Measurements from ENCODE around the gene USP6.
"Not testable (repeated sequence)": the region's sequence is repeated elsewhere in the genome, so short reads cannot be mapped to it uniquely, and the experiment has no call there.

USP6 gene

GRCh38 chr17:5121186-5121841 is 5.5 kb downstream of the USP6 start:
- in situ Hi-C loops (cut with MboI; ENCODE audit: low sequenced_read_pairs) = no loop called here

- in situ Hi-C loops (cut with MboI; ENCODE audit: low sequenced_read_pairs) = not testable (repeated sequence)
Measured at GRCh38 chr17:5122056-5122455, 6.2 kb downstream of the USP6 start.

- in situ Hi-C loops (cut with MboI; ENCODE audit: low sequenced_read_pairs) = no loop called here
Measured at GRCh38 chr17:5122586-5123342, 6.9 kb downstream of the USP6 start.

GRCh38 chr17:5123343-5124124 is 7.7 kb downstream of the USP6 start:
- in situ Hi-C loops (cut with MboI; ENCODE audit: low sequenced_read_pairs) = no loop called here

GRCh38 chr17:5124125-5124760 is 8.4 kb downstream of the USP6 start:
- in situ Hi-C loops (cut with MboI; ENCODE audit: low sequenced_read_pairs) = not testable (repeated sequence)

- in situ Hi-C loops (cut with MboI; ENCODE audit: low sequenced_read_pairs) = not testable (repeated sequence)
Measured at GRCh38 chr17:5124896-5125295, 9.1 kb downstream of the USP6 start.

GRCh38 chr17:5126719-5127488 is 11.1 kb downstream of the USP6 start:
- in situ Hi-C loops (cut with MboI; ENCODE audit: low sequenced_read_pairs) = no loop called here

- in situ Hi-C loops (cut with MboI; ENCODE audit: low sequenced_read_pairs) = no loop called here
Measured at GRCh38 chr17:5127910-5128309, 12.1 kb downstream of the USP6 start.

- in situ Hi-C loops (cut with MboI; ENCODE audit: low sequenced_read_pairs) = not testable (repeated sequence)
Measured at GRCh38 chr17:5128387-5128786, 12.6 kb downstream of the USP6 start.

GRCh38 chr17:5128905-5129535 is 13.2 kb downstream of the USP6 start:
- in situ Hi-C loops (cut with MboI; ENCODE audit: low sequenced_read_pairs) = no loop called here

- in situ Hi-C loops (cut with MboI; ENCODE audit: low sequenced_read_pairs) = not testable (repeated sequence)
Measured at GRCh38 chr17:5129770-5130169, 13.9 kb downstream of the USP6 start.

GRCh38 chr17:5130261-5130660 is 14.4 kb downstream of the USP6 start:
- in situ Hi-C loops (cut with MboI; ENCODE audit: low sequenced_read_pairs) = not testable (repeated sequence)

- in situ Hi-C loops (cut with MboI; ENCODE audit: low sequenced_read_pairs) = not testable (repeated sequence)
Measured at GRCh38 chr17:5130687-5131086, 14.9 kb downstream of the USP6 start.

- in situ Hi-C loops (cut with MboI; ENCODE audit: low sequenced_read_pairs) = no loop called here
Measured at GRCh38 chr17:5131146-5131715, 15.4 kb downstream of the USP6 start.

GRCh38 chr17:5131799-5132502 is 16.1 kb downstream of the USP6 start:
- in situ Hi-C loops (cut with MboI; ENCODE audit: low sequenced_read_pairs) = not testable (repeated sequence)

- in situ Hi-C loops (cut with MboI; ENCODE audit: low sequenced_read_pairs) = not testable (repeated sequence)
Measured at GRCh38 chr17:5132503-5133225, 16.8 kb downstream of the USP6 start.

- in situ Hi-C loops (cut with MboI; ENCODE audit: low sequenced_read_pairs) = no loop called here
Measured at GRCh38 chr17:5133311-5133710, 17.5 kb downstream of the USP6 start.

GRCh38 chr17:5133961-5134360 is 18.1 kb downstream of the USP6 start:
- in situ Hi-C loops (cut with MboI; ENCODE audit: low sequenced_read_pairs) = not testable (repeated sequence)

Measured in HL-60/S4 (cell line).